Urothelium cell line (cell line): ENCODE measurements around the gene SCAMP5.

Experiments
- DNase-seq: peaks from one replicate; pipeline ENCODE4 v3.0.0; 2011; ENCODE audit warnings: low spot score, mixed read lengths
- FAIRE-seq: peaks from 2 replicates; lab custom pipeline; 2011; peaks lifted over from hg19 to GRCh38; lab: Jason Lieb, UNC

SCAMP5 gene

GRCh38 chr15:75019916-75020315 is 24.6 kb downstream of the SCAMP5 start:
- FAIRE-seq (no peak), DNase-seq (no peak)

DNA sequence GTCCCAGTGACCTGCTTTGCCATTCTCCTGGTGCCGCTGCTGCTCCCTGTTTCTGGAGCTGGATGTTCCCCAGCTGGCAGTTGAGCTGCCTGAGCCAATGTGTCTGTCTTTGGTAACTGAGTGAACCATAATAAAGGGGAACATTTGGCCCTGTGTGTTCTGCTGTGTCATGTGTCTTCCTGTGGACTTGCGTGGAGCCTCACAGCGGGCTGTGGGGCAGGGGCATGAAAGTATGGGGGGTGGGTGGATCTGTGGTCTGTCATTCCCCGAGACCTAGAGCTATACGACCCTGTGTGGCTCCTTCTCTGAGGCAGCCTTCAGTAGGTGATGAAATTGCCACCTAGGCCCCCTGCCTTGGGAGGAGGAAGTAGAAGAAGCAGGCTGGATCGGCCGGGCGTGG is 26.0 kb downstream of the SCAMP5 start:
- DNase-seq = no peak
- FAIRE-seq = no peak

GRCh38 chr15:75022783-75023180 is 27.4 kb downstream of the SCAMP5 start:
- no peak for FAIRE-seq
- DNase-seq = no peak

GRCh38 chr15:75023181-75023871 is 28.0 kb downstream of the SCAMP5 start, which contains the start of gene PPCDC:
TSS of gene PPCDC (plus strand) at chr15:75023590. CDS start at chr15:75028319, 4,729 bp downstream.
- peak; percentile 98 for DNase-seq
- FAIRE-seq = no peak

DNA sequence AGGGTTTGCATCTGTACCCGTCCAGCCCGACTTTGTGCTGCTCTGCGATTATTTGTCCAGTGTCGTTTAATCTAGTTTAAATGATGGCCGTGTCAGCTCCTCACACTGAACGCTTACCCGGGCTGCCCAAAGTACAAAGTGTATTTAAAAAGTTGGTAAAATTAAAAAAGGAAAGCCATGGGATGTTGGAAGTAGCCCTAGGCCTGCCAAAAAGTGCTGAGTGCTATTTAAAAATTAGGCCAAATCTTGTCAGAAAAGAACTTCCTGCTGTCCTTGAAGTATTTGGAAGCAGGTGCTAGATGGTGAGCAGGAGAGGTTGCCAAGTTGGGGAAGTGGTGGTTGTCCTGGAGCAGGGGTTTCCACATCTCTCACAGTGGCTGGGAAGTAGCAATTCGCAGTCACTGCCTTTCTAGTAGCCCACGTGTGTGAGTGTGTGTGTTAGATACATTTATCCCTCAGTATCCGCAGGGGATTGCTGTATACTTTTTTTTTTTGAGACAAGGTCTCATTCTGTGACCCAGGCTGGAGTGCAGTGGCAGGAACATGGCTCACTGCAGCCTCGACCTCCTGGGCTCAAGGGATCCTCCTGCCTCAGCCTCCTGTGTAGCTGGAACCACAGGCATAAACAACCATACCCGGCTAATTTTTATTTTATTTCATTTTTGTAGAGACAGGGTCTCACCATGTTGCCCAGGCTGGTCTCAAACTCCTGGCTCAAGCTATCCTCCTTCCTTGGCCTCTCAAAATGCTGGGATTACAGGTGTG is 28.7 kb downstream of the SCAMP5 start:
- DNase-seq = peak; percentile 39
- no peak for FAIRE-seq

- no peak for DNase-seq
- FAIRE-seq = no peak
Observed at GRCh38 chr15:75025107-75025506, 29.7 kb downstream of the SCAMP5 start.

- no peak for DNase-seq
- no peak for FAIRE-seq
Observed at GRCh38 chr15:75025548-75026260, 30.3 kb downstream of the SCAMP5 start.

DNA sequence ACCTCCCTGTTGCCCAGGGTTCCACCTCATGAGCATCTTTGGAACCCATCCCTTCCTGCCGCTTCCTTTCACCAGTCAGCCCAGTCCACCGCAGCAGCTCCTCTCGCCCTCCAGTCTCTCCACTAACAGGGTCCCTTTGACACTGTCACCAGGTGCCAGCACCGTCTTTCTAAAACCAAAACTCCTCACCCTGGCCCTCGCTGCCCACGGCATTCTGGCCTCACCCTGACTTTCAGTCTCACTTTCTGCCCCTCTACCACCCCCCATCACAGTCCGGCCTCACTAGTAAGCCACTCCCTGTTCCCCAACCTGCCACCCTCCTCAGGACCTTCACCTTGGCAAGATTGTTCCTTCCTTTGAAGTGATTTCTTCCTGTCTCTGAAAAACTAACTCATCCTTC is 32.2 kb downstream of the SCAMP5 start:
- no peak for FAIRE-seq
- no peak for DNase-seq

- DNase-seq (no peak), FAIRE-seq (no peak)
Observed at GRCh38 chr15:75028991-75029377, 33.6 kb downstream of the SCAMP5 start.

- DNase-seq (peak; percentile 72), FAIRE-seq (no peak)
Observed at GRCh38 chr15:75029378-75030022, 34.1 kb downstream of the SCAMP5 start.

- DNase-seq = no peak
Observed at GRCh38 chr15:75030023-75030413, 34.7 kb downstream of the SCAMP5 start.

DNA sequence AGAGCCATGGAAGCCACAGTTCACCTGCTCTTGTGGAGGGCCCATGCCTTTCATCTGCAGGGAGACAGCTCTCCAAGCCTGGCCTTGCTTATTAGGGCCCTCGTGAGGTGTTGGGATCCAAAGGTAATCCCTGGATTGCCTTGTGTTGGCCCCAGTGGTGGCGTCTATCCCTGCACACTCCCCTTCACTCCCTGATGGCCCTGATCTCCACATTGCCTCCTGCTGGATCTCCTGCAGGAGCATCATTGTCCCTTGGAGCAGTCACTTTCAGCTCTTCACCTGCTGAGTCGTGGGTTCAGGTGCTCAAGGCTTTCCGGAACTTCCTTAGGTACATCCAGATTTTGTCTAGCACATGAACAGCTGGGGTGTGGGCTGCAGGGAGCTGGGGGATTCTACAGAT is 35.1 kb downstream of the SCAMP5 start:
- FAIRE-seq = no peak
- DNase-seq = no peak

More at GRCh38 chr15:75030023-75030413, 34.7 kb downstream of the SCAMP5 start:
- FAIRE-seq = no peak

DNA sequence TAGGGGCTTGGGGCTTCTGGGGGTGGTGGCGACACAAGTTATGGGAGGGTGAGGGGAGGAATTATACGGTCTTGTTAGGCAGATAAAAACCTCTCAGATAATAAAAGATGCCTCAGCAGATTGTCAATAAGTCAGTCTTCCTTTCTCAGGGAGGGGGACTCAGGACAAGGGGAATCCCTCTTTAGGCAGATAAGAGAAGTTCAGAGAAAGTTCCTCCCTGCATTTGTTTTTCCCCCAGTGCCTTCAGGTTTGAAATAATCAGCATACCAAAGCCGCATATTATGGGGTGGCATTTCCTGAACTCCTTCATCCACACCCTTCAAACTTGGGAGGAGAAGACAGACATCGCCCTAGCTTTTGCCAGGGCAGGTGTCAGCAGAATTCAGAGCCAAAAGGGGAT is 36.5 kb downstream of the SCAMP5 start:
- FAIRE-seq = no peak
- no peak for DNase-seq

DNA sequence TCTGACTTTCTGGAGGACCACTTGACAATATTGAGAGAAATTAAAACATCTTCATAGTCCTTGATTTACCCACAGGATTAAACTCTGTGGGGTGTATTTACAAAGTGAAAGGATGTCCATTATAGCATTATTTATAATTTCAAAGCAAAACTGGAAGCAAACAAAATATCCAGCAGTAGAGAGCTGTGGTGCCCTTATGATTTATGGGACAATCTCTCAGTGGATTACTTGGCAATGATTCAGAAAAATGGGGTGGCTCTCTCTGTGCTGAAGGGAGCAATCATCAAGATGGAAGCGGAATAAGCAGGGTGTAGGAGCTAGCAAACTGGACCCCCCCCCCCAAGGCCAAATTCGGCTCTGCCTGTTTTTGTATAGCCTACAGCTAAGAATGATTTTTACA is 37.0 kb downstream of the SCAMP5 start:
- FAIRE-seq (no peak), DNase-seq (no peak)

- DNase-seq (no peak), FAIRE-seq (no peak)
Observed at GRCh38 chr15:75033809-75034208, 38.4 kb downstream of the SCAMP5 start.

GRCh38 chr15:75034615-75035014 is 39.3 kb downstream of the SCAMP5 start:
- FAIRE-seq (no peak), DNase-seq (no peak)

DNA sequence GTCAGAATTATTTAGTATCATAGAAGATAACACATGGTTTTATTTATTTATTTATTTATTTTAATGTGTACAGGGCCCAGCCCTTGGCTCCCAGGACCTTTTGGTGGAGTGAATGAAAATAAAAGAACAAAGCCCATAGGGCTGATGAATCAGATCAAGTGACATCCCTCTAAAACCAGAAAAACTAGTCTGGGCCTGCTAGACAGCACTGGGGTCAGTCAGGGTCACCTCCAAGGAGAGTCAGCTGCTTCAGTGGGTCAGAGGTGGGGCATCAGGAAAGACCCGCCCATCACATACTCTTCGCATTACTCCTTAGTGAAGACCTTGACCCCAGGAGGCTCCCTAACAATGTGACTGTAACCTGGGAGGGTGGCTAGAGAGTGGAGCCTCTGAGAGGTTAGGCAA is 40.9 kb downstream of the SCAMP5 start:
- peak; percentile 27 for DNase-seq
- FAIRE-seq = no peak

GRCh38 chr15:75037685-75038084 is 42.3 kb downstream of the SCAMP5 start:
- FAIRE-seq (no peak), DNase-seq (no peak)

GRCh38 chr15:75038231-75038630 is 42.9 kb downstream of the SCAMP5 start:
- no peak for FAIRE-seq
- no peak for DNase-seq

DNA sequence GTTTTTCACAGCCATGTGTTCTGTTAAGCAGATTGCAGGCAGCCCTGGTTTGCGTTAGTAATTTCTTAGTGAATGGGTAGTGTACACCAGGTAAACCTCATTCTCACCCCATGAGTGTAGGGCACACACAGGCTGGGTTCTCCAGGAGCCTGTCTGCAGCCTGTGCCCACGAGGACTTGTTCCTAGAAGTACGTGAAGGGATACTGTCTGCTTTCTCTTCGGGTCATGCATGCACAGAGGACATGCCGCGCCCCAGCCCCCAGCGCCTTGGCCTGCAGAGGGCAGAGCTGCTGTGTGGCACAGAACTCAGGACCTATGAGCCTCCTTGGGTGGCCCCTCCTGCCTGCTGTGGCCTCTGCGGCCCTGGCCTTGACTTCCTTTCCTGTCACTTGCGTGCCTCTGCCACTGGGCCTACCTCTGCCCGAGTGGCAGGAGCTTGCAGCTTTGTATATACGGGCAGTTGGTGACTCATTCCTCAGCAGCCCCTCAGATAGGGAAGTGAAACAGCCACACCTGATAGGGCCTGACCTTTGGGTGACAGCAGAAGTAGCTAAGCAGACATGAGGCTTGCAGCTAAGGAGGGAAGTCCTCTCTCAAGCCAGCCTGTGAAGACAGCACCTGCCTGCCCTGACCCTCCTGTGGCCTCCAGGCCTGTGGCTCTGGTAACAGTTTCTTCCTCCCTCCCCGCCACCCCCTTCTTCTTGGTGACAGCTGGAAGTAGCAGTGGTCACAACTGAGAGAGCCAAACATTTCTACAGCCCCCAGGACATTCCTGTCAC is 47.6 kb downstream of the SCAMP5 start:
- no peak for FAIRE-seq
- peak; percentile 26 for DNase-seq
